HG03064 (cell line): Measurements from ENCODE around the gene STAG3.
A peak's percentile ranks its signal among the peaks of the same experiment; 100 is the strongest.
"Not testable (repeated sequence)": the region's sequence is repeated elsewhere in the genome, so short reads cannot be mapped to it uniquely, and the experiment has no call there.

Experiments
- ATAC-seq: cut with Tn5 transposase; IDR thresholded peaks from one replicate; pipeline ENCODE4 v1.9.1; 2021; ENCODE audit warnings: low read depth; ENCODE audit not compliant: unreplicated experiment

STAG3 gene, protein sequence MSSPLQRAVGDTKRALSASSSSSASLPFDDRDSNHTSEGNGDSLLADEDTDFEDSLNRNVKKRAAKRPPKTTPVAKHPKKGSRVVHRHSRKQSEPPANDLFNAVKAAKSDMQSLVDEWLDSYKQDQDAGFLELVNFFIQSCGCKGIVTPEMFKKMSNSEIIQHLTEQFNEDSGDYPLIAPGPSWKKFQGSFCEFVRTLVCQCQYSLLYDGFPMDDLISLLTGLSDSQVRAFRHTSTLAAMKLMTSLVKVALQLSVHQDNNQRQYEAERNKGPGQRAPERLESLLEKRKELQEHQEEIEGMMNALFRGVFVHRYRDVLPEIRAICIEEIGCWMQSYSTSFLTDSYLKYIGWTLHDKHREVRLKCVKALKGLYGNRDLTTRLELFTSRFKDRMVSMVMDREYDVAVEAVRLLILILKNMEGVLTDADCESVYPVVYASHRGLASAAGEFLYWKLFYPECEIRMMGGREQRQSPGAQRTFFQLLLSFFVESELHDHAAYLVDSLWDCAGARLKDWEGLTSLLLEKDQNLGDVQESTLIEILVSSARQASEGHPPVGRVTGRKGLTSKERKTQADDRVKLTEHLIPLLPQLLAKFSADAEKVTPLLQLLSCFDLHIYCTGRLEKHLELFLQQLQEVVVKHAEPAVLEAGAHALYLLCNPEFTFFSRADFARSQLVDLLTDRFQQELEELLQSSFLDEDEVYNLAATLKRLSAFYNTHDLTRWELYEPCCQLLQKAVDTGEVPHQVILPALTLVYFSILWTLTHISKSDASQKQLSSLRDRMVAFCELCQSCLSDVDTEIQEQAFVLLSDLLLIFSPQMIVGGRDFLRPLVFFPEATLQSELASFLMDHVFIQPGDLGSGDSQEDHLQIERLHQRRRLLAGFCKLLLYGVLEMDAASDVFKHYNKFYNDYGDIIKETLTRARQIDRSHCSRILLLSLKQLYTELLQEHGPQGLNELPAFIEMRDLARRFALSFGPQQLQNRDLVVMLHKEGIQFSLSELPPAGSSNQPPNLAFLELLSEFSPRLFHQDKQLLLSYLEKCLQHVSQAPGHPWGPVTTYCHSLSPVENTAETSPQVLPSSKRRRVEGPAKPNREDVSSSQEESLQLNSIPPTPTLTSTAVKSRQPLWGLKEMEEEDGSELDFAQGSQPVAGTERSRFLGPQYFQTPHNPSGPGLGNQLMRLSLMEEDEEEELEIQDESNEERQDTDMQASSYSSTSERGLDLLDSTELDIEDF

DNA sequence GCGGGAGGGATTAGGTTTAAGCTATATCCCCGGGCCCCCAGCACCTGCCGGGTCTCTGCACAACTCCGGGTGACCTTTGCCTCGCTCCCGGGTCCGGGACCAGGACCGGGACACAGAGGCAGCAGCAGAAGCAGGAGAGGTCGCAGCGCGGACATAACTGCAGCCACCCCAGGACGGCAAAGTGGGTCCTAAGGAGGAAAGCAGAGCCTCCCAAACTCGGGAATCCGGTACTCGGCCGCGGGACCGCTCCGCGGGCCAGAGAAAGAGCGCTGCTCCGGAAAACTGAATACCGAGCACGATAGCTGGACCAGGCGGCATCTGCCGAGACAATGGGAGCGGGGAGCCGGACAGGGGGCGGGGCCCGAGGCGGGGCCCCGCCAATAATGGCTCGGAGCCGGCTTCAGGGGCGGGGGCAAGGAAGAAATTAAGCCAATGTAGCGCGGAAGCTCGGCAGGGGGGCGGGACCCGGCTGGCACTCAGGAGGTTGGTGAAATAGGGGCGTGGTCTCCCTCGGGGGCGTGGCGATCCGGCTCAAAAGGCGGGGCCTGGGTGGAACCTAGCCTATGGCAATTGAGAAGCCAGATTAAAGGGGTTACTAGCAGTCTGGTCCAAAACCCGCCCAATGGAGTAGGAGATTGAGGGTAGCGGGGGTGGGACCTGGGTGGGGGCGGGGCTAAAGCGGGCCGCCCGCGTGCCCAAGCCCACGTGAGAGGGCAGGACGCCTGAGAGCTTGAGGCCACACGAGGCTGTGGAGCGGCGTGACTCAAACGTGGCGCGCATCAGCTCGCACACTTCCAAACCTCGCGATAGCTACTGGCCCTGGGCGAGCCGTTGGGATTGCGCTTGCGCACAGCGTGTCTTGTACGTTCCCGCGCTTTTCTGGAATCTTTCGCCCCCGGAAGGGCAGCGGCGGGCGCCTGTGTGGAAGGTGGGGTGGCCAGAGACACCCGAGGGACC, at the start of gene STAG3, which contains the start of gene GPC2:
STAG3 (plus strand) TSS at position 874 of the 957 bp plus-strand sequence. CDS start 2,639 bp downstream, outside the sequence.
GPC2 (minus strand) TSS at position 337 of the 957 bp plus-strand sequence; CDS start at position 155, 182 bp downstream.
- ATAC-seq: peak; percentile 82

- no peak for ATAC-seq
Measured at GRCh38 chr7:100128637-100128963, 49.1 kb upstream of the STAG3 start.

- not testable (repeated sequence) for ATAC-seq
Measured at GRCh38 chr7:100130220-100130607, 47.5 kb upstream of the STAG3 start.

- no peak for ATAC-seq
Measured at GRCh38 chr7:100130608-100131453, 46.9 kb upstream of the STAG3 start.

DNA sequence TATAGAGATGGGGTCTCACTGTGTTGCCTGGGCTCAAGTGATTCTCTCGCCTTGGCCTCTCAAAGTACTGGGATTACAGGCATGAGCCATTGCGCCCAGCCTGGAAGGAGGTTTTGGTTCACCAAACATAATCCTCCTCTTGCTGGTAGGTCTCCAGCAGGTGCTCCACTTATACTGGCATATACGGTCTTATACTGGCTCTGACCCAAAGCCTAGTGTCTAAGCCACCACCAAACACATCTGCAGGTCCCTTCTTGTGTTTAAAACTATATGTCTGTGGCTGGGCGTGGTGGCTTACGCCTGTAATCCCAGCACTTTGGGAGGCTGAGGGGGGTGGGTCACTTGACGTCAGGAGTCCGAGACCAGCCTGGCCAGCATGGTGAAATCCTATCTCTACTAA, 45.6 kb upstream of the STAG3 start:
- ATAC-seq: no peak

DNA sequence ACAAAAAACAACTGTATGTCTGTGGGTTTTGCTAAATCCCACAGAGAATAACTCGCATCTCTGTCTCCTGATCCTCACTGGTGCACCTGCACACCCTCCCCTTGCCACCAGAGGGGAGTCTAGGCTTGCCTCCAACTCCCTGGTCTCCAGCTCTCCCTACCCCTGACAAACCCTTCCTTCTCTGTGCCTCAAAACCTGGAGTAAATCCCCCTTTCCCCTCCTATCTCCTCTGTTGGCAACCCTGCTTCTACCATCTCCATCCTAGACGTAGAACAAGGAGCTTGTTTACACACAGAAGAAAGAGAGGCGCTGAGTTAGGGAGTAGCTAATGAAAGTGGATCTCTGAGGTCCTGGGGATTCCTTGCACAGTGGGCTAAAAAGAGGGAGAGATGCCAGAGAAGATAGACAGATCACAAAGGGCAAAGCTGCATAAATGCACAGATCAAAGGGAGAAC, 45.0 kb upstream of the STAG3 start:
- no peak for ATAC-seq

GRCh38 chr7:100137851-100138760, 39.6 kb upstream of the STAG3 start:
- no peak for ATAC-seq

DNA sequence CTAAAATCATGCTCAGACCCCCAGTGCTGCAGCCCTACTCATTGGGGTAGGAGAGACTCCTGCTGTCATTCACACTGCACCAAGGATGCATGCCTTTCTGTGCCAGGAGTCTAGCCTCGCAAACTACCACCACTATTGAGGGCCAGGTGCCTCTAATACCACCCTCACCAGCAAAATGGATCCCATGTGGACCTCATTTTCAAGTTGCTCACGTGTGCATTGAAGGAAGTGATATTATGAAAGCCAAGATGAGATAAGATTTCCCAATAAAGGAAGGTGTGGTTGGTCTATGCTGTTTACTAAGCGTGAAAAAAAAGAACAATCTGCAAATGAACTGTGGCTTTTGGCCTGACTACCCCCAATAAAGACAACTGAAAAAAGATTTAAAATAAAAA, 36.2 kb upstream of the STAG3 start:
- ATAC-seq: no peak

GRCh38 chr7:100142461-100142860, 35.3 kb upstream of the STAG3 start:
- ATAC-seq: no peak

DNA sequence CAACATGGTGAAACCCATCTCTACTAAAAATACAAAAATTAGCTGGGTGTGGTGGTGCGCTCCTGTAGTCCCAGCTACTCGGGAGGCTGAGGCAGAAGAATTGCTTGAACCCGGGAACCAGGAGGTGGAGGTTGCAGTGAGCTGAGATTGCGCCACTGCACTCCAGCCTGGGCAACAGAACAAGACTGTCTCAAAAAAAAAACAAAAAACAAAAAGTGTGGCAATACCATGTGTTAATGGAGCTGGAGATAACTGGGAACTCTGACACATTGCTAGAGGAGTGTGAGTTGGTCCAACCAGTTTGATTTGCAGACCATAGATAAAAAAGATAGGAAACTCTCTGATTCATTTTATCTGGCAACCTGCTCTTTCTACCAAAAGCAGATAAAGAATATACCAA, 31.4 kb upstream of the STAG3 start:
- ATAC-seq: not testable (repeated sequence)

DNA sequence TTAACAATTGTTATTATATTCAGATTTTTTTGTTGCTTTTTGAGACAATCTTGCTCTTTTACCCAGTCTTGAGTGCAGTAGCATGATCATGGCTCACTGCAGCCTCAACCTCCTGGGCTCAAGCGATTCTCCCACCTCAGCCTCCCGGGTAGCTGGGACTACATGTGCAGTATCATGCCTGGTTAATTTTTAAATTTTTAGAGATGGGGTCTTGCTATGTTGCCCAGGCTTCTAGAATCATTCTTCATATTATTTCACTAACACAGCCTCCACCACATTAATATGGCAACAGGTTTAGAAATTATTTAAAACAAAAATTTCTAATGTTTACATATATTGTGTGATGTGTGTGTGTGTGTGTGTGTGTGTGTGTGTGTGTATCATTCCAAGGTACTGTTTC, 30.4 kb upstream of the STAG3 start:
- no peak for ATAC-seq

DNA sequence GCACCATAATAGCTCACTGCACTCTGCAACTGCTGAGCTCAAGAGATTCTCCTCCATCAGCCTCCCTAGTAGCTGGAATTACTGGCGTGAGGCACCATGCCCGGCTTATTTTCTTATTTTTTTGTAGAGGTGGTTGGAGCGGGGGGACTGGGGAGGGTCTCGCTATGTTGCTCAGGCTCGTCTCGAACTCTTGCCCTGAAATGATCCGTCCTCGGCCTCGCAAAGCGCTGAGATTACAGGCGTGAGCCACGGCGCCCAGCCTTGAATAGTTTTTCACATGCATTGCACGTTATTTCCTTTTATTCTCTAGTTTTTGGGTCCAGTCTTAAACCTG, 29.5 kb upstream of the STAG3 start:
- no peak for ATAC-seq

- ATAC-seq: peak; percentile 96
Measured at GRCh38 chr7:100148559-100149328, 29.0 kb upstream of the STAG3 start, which contains the start of gene LAMTOR4. Gene LAMTOR4, plus strand, starts transcription at chr7:100148918. Its CDS starts 55 bp downstream, at chr7:100148973.

- no peak for ATAC-seq
Measured at GRCh38 chr7:100152404-100152803, 25.3 kb upstream of the STAG3 start.

- ATAC-seq: no peak
Measured at GRCh38 chr7:100152937-100153666, 24.6 kb upstream of the STAG3 start.
